ENCODE measurements around the gene GRIK4. TPM values are rescaled to one million over a fixed set of nuclear protein-coding genes. Genes with fewer than 3 reads are reported as not detected.

The GRIK4 gene
- total and polyA plus RNA-seq, 7 donors = 0.04 to 0.11 (median 0.04) TPM; not detected in 4

GRCh38 chr11:120564573-120565311 is 53.2 kb downstream of the GRIK4 start:
- TF ChIP-seq CTCF (IDR thresholded peaks at IDR 0.05) = no peak
- ATAC-seq (peak; percentile 85 to 93 (median 88)), DNase-seq (peak; percentile 61 to 74)
- H3K4me3 ChIP-seq = peak overlapping the region; percentile 56
- peaks cover 14% of the 10 kb centered on the region for H3K4me1 ChIP-seq
- WGBS, 3 donors = 1 to 4% (median 1%) methylated on average over 54 to 75 of the region's 75 CpGs
- H3K36me3 ChIP-seq (ENCODE audit: insufficient read depth in 1 of 2, low read depth in 1 of 2) = no peaks in the 10 kb centered on the region
- no peaks in the 10 kb centered on the region for H3K9me3 ChIP-seq
- intact Hi-C loops (cut with DNase I) = no loop called here
- H3K27me3 ChIP-seq (ENCODE audit: insufficient read depth in 3 of 3, low read length in 2 of 3) = peaks cover 0 to 27% (median 4%) of the 10 kb centered on the region in 3 donors
- no peak overlapping the region for H3K27ac ChIP-seq

- DNase-seq (no peak), ATAC-seq (no peak)
- Histone ChIP-seq H3K9me3 (no peaks in the 10 kb centered on the region), H3K27me3 (ENCODE audit: insufficient read depth in 3 of 3, low read length in 2 of 3) (peaks cover 0 to 27% (median 4%) of the 10 kb centered on the region in 3 donors), H3K4me3 (peak overlapping the region; percentile 56), H3K4me1 (peaks cover 14% of the 10 kb centered on the region), H3K36me3 (ENCODE audit: insufficient read depth in 1 of 2, low read depth in 1 of 2) (no peaks in the 10 kb centered on the region), H3K27ac (no peak overlapping the region)
- intact Hi-C loops (cut with DNase I) = no loop called here
- 76 to 85% (median 81%) methylated on average over 14 of the region's 14 CpGs for WGBS, 3 donors
- no peak for TF ChIP-seq CTCF (IDR thresholded peaks at IDR 0.05)
These were observed 54.1 kb downstream of the GRIK4 start for GRCh38 chr11:120565466-120566155.

GRCh38 chr11:120566176-120566575 is 54.6 kb downstream of the GRIK4 start:
- no peak overlapping the region for H3K4me3 ChIP-seq
- TF ChIP-seq CTCF (IDR thresholded peaks at IDR 0.05) = no peak
- H3K27ac ChIP-seq = no peak overlapping the region
- WGBS, 3 donors = 33 to 48% (median 36%) methylated on average over 5 of the region's 5 CpGs
- peaks cover 0 to 27% (median 4%) of the 10 kb centered on the region in 3 donors for H3K27me3 ChIP-seq (ENCODE audit: insufficient read depth in 3 of 3, low read length in 2 of 3)
- intact Hi-C loops (cut with DNase I) = no loop called here
- no peaks in the 10 kb centered on the region for H3K36me3 ChIP-seq (ENCODE audit: insufficient read depth in 1 of 2, low read depth in 1 of 2)
- no peak for DNase-seq
- H3K9me3 ChIP-seq = no peaks in the 10 kb centered on the region
- ATAC-seq = peak in 3 of 4 donors; percentile 45 to 60 (median 53)
- H3K4me1 ChIP-seq = peaks cover 14% of the 10 kb centered on the region

- DNase-seq = no peak
- Histone ChIP-seq H3K36me3 (ENCODE audit: insufficient read depth in 1 of 2, low read depth in 1 of 2) (no peaks in the 10 kb centered on the region), H3K4me1 (peaks cover 14% of the 10 kb centered on the region), H3K27me3 (ENCODE audit: insufficient read depth in 3 of 3, low read length in 2 of 3) (peaks cover 0 to 18% (median 4%) of the 10 kb centered on the region in 3 donors), H3K9me3 (no peaks in the 10 kb centered on the region), H3K4me3 (no peak overlapping the region), H3K27ac (no peak overlapping the region)
- 78 to 85% (median 81%) methylated on average over 8 of the region's 8 CpGs for WGBS, 3 donors
- no peak for ATAC-seq
- intact Hi-C loops (cut with DNase I) = no loop called here
- no peak for TF ChIP-seq CTCF (IDR thresholded peaks at IDR 0.05)
These were observed 57.2 kb downstream of the GRIK4 start for GRCh38 chr11:120568572-120569307.
